ENCODE results near the gene RPL4.
A peak's percentile ranks its signal among the peaks of the same experiment; 100 is the strongest.
"Not testable (repeated sequence)": the region's sequence is repeated elsewhere in the genome, so short reads cannot be mapped to it uniquely, and the experiment has no call there.

RPL4 gene

DNA sequence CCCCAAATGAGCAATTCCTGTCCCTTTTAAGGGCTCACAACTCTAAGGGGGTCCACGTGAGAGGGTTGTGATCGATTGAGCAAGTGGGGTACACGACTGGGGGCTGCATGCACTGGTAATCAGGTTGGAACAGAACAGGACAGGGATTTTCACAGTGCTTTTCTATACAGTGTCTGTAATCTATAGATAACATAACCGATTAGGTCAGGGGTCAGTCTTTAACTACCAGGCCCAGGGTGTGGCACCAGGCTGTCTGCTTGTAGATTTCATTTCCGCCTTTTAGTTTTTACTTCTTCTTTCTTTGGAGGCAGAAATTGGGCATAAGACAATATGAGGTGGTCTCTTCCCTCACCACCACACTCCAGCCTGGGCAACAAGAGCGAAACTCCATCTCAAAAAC, 39.4 kb downstream of the RPL4 start:
- DNase-seq; intact Hi-C loops (cut with DNase I): not testable (repeated sequence)

DNA sequence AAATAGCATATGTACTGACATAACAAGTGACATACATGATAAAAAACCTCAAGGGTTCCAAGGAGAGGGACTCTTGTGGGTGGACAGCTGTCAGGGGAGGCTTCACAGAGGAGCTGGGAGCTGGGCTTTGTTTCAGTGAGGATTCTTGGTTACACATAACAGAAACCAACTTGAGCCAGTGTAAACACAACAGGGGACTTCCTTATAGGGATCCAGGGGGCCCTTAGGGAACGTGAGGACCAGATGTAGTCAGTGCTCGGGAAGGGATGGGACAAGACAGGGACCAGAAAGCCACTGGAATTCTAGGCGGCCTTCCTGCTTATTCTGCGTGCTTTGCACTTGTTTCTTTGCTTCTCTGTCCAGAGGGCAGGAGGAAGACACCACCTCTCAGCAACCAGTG, 42.0 kb downstream of the RPL4 start:
- intact Hi-C loops (cut with DNase I), result no loop called here
- no peak for DNase-seq

DNA sequence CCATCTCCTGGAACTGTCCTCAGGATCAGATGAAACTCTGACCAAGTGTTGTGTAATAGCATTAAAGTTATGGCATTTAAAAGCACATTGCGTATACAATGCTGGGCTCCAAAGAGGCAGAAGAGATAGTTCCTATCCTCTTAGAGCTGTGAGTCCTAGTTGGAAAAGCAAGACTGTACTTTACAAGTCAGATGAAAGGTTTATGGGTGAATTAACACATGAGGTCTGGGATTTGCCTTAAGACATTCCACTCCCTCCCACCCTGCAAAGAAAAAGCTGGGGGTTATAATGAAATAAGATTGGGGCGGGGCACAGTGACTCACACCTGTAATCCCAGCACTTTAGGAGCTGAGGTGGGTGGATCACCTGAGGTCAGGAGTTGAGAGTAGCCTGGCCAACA, 42.7 kb downstream of the RPL4 start:
- intact Hi-C loops (cut with DNase I), result no loop called here
- DNase-seq, result no peak

DNA sequence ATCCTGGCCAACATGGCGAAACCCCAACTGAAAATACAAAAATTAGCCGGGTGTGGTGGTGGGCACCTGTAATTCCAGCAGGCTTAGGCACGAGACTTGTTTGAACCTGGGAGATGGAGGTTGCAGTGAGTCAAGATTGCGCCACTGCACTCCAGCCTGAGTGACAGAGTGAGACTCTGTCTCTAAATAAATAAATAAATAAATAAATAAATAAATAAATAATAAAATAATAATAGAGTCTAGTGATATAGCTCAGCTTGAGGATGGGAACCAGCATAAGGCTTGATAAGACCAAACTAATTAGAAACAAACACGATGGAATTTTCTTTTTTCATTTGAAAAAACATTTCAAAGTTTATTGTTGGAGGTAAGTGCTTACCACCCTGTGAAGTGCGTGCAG, 43.4 kb downstream of the RPL4 start:
- intact Hi-C loops (cut with DNase I); DNase-seq: not testable (repeated sequence)

DNA sequence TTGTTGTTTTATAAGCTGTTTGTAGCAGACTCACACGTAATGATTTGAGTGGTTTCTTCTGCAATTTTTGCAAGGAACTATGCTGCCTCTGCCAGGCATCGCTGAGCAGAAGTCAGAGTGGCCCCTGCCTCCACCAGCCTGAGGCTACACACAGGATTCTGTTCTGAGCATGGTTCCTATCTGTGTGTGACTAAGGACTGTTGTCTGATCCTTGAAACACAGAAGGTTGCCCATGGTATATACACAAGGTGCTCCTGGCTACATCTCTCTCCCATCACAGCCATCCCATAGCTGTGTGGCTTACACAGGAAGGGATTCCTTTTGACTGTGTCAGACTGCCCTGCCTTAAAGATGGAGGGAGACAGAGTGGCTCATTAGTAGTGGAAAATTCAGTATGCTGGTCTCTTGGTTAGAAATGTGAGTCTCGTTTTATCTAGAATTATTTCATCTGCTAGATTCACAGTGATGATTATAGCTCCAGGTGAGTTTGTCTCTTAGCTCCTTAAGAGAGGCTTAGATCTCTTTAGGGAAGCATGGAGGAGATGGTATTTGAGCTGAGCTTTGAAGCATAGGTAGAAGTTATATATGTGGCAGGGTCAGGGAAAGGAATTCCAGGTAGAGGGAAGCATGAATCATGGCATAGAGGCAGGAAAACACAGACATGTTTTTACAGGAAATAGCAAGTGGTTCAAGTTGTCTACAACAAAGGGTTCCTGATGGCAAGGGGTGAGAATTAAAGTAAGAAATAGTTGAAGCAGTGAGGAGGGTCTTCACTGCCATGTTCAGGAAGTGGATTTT, 44.6 kb downstream of the RPL4 start:
- DNase-seq, result no peak
- intact Hi-C loops (cut with DNase I), result no loop called here

DNA sequence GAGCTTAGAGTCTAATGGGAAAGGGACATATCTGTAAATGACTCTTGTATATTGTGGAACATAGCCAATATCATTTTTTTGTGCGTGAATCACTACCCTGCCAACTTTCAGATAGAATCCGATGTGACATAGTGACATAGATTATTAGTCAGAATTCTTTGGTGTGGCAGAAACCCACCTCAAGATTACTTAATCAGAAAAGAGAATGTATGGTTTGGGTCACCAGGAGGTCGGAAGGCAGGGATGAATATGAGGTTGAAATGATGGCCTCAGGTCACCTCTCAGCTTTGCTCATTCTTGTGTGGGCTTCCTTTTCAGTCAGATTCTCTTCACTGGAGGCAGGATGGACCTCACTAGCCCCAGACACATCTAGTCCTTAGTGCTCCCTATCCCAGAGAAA, 48.4 kb downstream of the RPL4 start:
- no peak for DNase-seq
- intact Hi-C loops (cut with DNase I), result no loop called here

DNA sequence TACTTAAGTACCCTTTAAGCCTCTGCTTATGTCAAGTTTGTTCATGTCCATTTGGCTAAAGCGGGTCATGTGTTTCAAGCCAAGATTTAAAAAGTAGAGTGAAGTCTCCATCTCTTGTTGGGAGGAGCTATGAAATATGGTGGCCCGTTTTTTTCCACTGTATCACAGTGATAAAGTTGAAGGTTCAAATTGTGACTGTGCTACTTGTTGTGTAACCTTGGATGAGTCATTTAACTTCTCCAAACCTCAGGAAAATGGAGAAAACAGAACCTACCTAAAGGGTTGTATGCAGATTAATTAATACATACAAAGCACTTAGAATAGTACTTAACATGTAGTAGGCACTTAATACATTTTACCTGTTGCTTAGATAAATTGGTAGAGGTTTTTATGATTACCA, 50.5 kb downstream of the RPL4 start:
- intact Hi-C loops (cut with DNase I), result no loop called here
- DNase-seq, result no peak

DNA sequence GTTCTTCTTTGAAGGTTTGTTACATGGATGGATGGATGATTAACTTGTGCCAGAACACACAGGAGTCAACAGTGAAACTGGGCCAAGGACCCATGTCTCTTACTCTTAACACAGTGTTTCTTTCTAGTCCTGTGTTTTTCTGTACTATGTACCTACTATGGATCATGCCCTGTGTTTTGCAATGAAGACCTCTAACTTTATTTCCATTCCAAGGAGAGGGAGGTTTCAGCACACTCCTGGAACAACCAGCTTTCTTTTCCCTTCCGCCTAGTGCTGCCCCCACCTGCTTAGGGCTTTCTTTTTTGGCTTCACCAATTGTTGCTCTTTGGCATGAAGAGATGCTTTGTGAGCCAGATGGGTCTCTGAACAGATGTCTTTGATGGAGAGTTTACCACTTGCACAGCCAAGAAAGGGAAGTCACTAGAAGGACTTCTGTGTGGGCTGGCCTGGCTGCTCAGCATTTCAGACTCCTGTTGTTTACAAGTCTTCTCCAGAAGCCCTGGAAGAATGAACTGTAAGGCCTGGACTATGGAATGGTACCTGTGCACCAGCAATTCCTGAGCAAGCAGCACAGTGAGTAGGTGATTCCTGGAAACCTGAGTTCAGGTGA, 51.6 kb downstream of the RPL4 start:
- intact Hi-C loops (cut with DNase I), result no loop called here
- peak in 1 of 42 donors; percentile 21 for DNase-seq

DNA sequence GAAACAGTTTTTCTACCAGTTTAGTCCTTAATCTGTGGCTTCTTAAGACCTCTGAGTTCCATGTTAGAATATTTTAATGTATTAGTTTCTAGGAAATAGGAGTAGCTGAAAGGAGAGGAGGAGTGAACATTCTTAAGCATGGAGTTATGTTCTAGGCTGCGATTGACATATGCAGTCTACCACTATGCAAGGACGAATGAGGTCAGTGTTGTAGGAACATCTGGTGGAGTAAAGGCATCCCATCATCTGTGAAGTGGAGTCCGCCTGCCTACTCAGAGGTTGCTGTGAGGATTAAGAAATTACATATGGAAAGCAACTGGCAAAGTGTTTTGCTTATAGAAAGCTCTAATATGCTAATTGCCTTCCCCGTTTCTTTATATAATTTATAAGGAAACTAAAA, 52.2 kb downstream of the RPL4 start:
- intact Hi-C loops (cut with DNase I), result no loop called here
- no peak for DNase-seq
